Ovary (tissue), 9 donors: Measurements from ENCODE around the gene TMEM271. TPM values are rescaled to one million over a fixed set of nuclear protein-coding genes. Genes with fewer than 3 reads are reported as not detected.

Source experiments
- DNase-seq, 5 donors: peaks; one replicate each; pipeline ENCODE4 v3.0.0-alpha.2; 2019 to 2020
- H3K27ac ChIP-seq, 2 donors: fragments of 200-600 bp; one replicate each; pipeline versions ENCODE4 v1.5.1 to v1.8.0; 2019 to 2022
- H3K27me3 ChIP-seq: fragments of 200-600 bp; one replicate; pipeline ENCODE4 v1.8.0; 2022
- H3K36me3 ChIP-seq: fragments of 200-600 bp; sonication (generic); one replicate; pipeline ENCODE4 v1.5.1; 2019
- H3K4me1 ChIP-seq: one replicate; pipeline ENCODE4 v1.8.1; 2013; ENCODE audit warnings: mild to moderate bottlenecking, moderate library complexity; ENCODE audit not compliant: insufficient read depth
- H3K4me3 ChIP-seq: fragments of 200-600 bp; sonication (generic); one replicate; pipeline ENCODE4 v1.5.1; 2017
- H3K9me3 ChIP-seq, 2 donors: fragments of 200-600 bp in 1 of 2; sonication (generic) in 1 of 2; one replicate each; pipeline versions ENCODE4 v1.5.1 to v1.8.1; 2013 to 2019; ENCODE audit warnings: mild to moderate bottlenecking in 1 of 2, moderate library complexity in 1 of 2
- CTCF ChIP-seq, 3 donors: fragments of 450-650 bp in 2 of 3; fragments of 200-600 bp in 1 of 3; IDR thresholded peaks; one replicate each; pipeline versions ENCODE4 v1.5.1 to v1.8.0; 2016 to 2022; ENCODE audit warnings: antibody characterized with exemption in 3 of 3, mild to moderate bottlenecking in 1 of 3
- EP300 ChIP-seq: sonication (generic); formaldehyde crosslinking; IDR thresholded peaks from one replicate; pipeline ENCODE4 v1.6.1; 2017; ENCODE audit warnings: antibody characterized with exemption
- POLR2A ChIP-seq: fragments of 450-650 bp; IDR thresholded peaks from one replicate; pipeline ENCODE4 v1.6.1; 2017; ENCODE audit warnings: antibody characterized with exemption, mild to moderate bottlenecking, moderate library complexity
- WGBS, 3 donors: extraction: QIAGEN DNeasy Blood & Tissue Kit in 1 of 3; methylation state at CpG; one replicate each; pipeline versions ENCODE4 v1.1.5 to v1.1.7; 2013 to 2017; 5-methylcytosine and 5-hydroxymethylcytosine counted together
- intact Hi-C, 4 donors: fragments of 100-400 bp; cut with DNase I; formaldehyde crosslinking; loops; one replicate each; pipeline versions ENCODE4 v1.11.0 to v1.15.1; 2022 to 2023
- polyA plus RNA-seq, 2 donors: library from polyadenylated mRNA; stranded (reverse); fragments of 200-250 nt in 1 of 2; fragments of 350-450 nt in 1 of 2; fragmentation: Illumina TruSeq in 1 of 2; extraction: RNeasy Lipid Tissue Mini Kit (QIAGEN cat#74804) in 1 of 2; gene quantifications; one replicate each; pipeline ENCODE4 v1.2.3, GENCODE V29; 2013 to 2014
- total RNA-seq, 7 donors: library from RNA; depleted of rRNA in 2 of 7; stranded (reverse); fragments of >200 nt in 2 of 7; fragmentation: NEBNext Ultra II Directional in 3 of 7; extraction: Animal tissue kit (Norgen Biotek cat#: 25700) in 3 of 7; gene quantifications; one replicate each; pipeline versions ENCODE4 v1.1.0 to v1.2.4, GENCODE V29; 2016 to 2023
- donor health status: DM: no; HTN: no; CAD: no; lungs with moderate emphysema.
- donor health status: DM: no; HTN: no; CAD: no.
- donor health status: Bipolar disorder and iron deficiency.
- donor health status: DM: yes; HTN: yes; CAD: no.
- donor health status: DM: no; HTN: no; CAD: no.
- donor health status: DM: yes; HTN: yes; CAD: no.

The TMEM271 gene
- total and polyA plus RNA-seq, 9 donors = not detected

GRCh38 chr4:529563-529962, 46.5 kb downstream of the TMEM271 start:
- Histone ChIP-seq H3K4me1 (no peaks in the 10 kb centered on the region), H3K27ac (no peak overlapping the region), H3K36me3 (no peaks in the 10 kb centered on the region), H3K4me3 (no peak overlapping the region), H3K27me3 (no peaks in the 10 kb centered on the region), H3K9me3 (no peaks in the 10 kb centered on the region)
- intact Hi-C loops = no loop called here
- TF ChIP-seq EP300 (no peak), CTCF (IDR thresholded peaks at IDR 0.05) (no peak), POLR2A (no peak)
- 93 to 95% (median 93%) methylated on average over 8 of the region's 8 CpGs for WGBS, 3 donors
- no peak for DNase-seq

GRCh38 chr4:528835-529234, 47.3 kb downstream of the TMEM271 start:
- H3K36me3 ChIP-seq = no peaks in the 10 kb centered on the region
- WGBS, 3 donors = 82 to 90% (median 90%) methylated on average over 9 of the region's 9 CpGs
- H3K4me1 ChIP-seq = no peaks in the 10 kb centered on the region
- intact Hi-C loops = no loop called here
- no peak for DNase-seq
- TF ChIP-seq EP300 (no peak), CTCF (IDR thresholded peaks at IDR 0.05) (no peak), POLR2A (no peak)
- no peak overlapping the region for H3K4me3 ChIP-seq
- no peaks in the 10 kb centered on the region for H3K27me3 ChIP-seq
- no peaks in the 10 kb centered on the region for H3K9me3 ChIP-seq
- no peak overlapping the region for H3K27ac ChIP-seq

GRCh38 chr4:528296-528695, 47.8 kb downstream of the TMEM271 start:
- no peak for DNase-seq
- no peaks in the 10 kb centered on the region for H3K36me3 ChIP-seq
- no peak overlapping the region for H3K27ac ChIP-seq
- intact Hi-C loops = no loop called here
- TF ChIP-seq CTCF (IDR thresholded peaks at IDR 0.05) (no peak), EP300 (no peak), POLR2A (no peak)
- no peak overlapping the region for H3K4me3 ChIP-seq
- WGBS, 3 donors = 90 to 94% (median 93%) methylated on average over 10 of the region's 10 CpGs
- no peaks in the 10 kb centered on the region for H3K9me3 ChIP-seq
- no peaks in the 10 kb centered on the region for H3K27me3 ChIP-seq
- no peaks in the 10 kb centered on the region for H3K4me1 ChIP-seq

GRCh38 chr4:526971-527460, 49.1 kb downstream of the TMEM271 start:
- 93 to 97% (median 94%) methylated on average over 21 of the region's 21 CpGs for whole genome bisulfite sequencing, 3 donors

More at GRCh38 chr4:526971-527460, 49.1 kb downstream of the TMEM271 start:
- Histone ChIP-seq H3K4me1 (no peaks in the 10 kb centered on the region), H3K9me3 (no peaks in the 10 kb centered on the region), H3K4me3 (no peak overlapping the region), H3K27me3 (no peaks in the 10 kb centered on the region), H3K27ac (no peak overlapping the region), H3K36me3 (no peaks in the 10 kb centered on the region)
- DNase-seq = no peak
- intact Hi-C loops = no loop called here
- no peak for TF ChIP-seq CTCF (IDR thresholded peaks at IDR 0.05)
